Breast epithelium (tissue), 3 donors: ENCODE data around the gene GALNT7.

Source experiments
- POLR2A ChIP-seq: fragments of 450-650 bp; IDR thresholded peaks from one replicate; pipeline ENCODE4 v1.6.1; 2016; ENCODE audit warnings: antibody characterized with exemption, mild to moderate bottlenecking, moderate library complexity
- POLR2AphosphoS5 ChIP-seq, 3 donors: sonication (generic); formaldehyde crosslinking; IDR thresholded peaks; one replicate each; pipeline ENCODE4 v1.6.1; 2017; ENCODE audit warnings: antibody characterized with exemption in 3 of 3
- TF ChIP-seq, protein P1 (sequence below), 3 donors: fragments of 450-650 bp; IDR thresholded peaks; one replicate each; pipeline ENCODE4 v1.5.1; 2016 to 2017; ENCODE audit warnings: antibody characterized with exemption in 3 of 3, mild to moderate bottlenecking in 3 of 3, moderate library complexity in 3 of 3

- TF ChIP-seq POLR2A (no peak), POLR2AphosphoS5 (IDR thresholded peaks at IDR 0.05) (no peak)
- TF ChIP-seq, protein P1, sequence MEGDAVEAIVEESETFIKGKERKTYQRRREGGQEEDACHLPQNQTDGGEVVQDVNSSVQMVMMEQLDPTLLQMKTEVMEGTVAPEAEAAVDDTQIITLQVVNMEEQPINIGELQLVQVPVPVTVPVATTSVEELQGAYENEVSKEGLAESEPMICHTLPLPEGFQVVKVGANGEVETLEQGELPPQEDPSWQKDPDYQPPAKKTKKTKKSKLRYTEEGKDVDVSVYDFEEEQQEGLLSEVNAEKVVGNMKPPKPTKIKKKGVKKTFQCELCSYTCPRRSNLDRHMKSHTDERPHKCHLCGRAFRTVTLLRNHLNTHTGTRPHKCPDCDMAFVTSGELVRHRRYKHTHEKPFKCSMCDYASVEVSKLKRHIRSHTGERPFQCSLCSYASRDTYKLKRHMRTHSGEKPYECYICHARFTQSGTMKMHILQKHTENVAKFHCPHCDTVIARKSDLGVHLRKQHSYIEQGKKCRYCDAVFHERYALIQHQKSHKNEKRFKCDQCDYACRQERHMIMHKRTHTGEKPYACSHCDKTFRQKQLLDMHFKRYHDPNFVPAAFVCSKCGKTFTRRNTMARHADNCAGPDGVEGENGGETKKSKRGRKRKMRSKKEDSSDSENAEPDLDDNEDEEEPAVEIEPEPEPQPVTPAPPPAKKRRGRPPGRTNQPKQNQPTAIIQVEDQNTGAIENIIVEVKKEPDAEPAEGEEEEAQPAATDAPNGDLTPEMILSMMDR (IDR thresholded peaks at IDR 0.05): no peak
These were observed 33.3 kb upstream of the GALNT7 start for GRCh38 chr4:173135241-173135847.
